A204.1 (cell line): ENCODE measurements around the gene LRRC8C.
"Not testable (repeated sequence)": the region's sequence is repeated elsewhere in the genome, so short reads cannot be mapped to it uniquely, and the experiment has no call there.

ENCODE experiments used
- FAIRE-seq: peaks from 2 replicates; lab custom pipeline; 2012; peaks lifted over from hg19 to GRCh38; lab: Jason Lieb, UNC

LRRC8C gene

DNA sequence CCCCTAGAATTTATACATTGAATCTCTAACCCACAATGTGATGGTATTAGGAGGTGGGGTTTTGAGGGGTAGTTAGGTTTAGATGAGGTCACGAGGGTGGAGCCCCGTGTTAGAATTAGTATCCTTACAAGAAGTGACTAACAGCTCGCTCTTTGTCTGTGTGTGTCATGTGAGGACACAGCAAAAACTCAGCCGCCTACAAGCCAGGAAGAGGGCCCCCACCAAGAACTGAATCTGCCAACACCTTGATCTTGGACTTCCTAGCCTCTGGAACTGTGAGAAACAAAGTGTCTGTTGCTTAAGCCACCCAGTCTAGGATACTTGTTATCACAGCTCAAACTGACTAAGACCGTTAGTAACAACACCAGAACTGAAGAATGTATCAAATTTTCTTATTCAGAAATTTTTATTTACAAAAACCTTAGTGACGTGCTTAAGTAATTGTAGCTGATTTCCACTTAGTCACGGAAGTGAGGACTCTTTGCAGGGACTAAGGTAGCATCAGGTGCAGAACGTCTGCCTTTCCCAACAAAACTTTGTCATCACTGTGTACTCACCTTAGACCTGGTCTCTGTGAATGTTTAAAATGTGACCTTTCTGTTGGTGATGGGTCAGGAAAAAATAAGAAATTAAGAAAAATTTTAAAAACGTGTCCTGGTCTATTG is 24.5 kb upstream of the LRRC8C start:
- FAIRE-seq, result no peak

GRCh38 chr1:89608984-89609725 is 23.8 kb upstream of the LRRC8C start:
- no peak for FAIRE-seq

DNA sequence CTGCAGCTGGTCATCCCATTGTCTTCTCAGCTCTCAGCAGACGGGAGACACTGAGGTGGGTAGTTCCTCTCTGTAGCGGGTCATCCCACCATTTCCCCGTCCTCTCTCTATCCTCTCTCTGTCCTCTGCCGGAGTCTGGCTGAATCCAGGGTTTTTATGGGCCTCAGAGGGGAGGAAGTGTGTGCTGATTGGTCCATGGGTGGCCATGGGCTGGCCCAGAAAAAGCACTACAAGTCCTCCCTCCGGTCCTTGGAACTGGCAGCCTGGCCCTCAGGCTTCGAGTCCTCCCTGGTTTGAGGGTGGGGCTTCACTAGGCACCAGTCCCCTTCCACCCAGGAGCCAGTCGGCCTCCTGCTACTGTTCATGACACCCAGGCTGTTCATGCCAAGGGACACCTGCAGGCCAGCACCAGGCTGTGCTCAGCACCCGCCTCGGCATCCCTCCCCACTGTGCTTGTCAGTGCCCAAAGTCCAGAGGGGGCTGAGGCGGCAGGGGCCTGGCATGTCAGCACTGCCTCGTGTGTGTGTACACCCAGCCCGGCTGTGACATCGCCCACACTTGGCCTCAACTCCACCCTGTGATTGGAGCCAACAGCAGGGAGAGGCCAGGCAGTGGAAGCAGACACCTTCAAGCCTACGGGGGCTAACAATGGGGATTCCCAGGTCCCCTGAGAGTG is 23.0 kb upstream of the LRRC8C start:
- FAIRE-seq, result no peak

DNA sequence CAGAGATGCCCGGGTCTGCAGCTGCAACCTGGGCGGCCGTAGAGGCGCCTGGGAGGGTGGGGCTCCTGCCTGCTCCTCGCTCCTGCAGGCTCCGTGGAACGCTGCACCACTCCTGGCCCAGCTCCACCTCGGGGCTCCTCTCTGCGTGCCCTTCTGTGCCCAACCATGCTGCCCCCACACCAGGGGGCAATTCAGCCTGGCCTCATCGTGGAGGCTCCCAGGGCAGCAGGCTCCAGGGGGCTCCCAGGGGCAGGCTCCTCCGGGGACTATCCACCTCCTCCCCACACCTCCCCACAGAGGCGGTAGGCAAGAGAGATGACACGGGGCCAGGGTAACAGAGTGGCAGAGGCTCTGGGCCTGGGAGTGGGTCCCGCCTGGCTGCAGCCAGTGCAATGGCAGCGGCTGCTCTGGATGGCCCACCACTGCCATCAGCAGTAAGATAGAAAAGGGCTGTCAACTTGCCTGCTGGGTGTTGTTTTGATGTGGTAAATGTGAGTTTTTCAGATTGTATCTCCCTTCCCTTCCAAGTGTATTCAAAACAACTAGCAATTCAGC is 22.4 kb upstream of the LRRC8C start:
- no peak for FAIRE-seq

GRCh38 chr1:89611721-89612120 is 21.2 kb upstream of the LRRC8C start:
- no peak for FAIRE-seq

DNA sequence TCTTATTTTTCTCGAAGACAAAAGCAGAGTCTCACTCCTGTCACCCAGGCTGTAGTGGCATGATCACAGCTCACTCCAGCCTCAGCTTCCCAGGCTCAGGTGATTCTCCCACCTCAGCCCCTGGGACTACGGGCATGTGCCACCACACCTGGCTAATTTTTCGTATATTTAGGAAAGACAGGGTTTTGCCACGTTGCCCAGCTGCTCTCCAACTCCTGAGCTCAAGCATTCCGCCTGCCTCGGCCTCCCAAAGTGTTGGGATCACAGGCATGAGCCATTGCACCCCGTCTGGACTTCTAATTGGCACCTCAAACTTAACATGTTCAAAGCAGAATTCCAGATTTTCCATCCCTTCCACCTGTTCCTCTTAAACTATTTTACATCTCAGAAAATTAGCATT is 19.0 kb upstream of the LRRC8C start:
- FAIRE-seq, result no peak

- no peak for FAIRE-seq
Measured at GRCh38 chr1:89615676-89616598, 17.0 kb upstream of the LRRC8C start.

DNA sequence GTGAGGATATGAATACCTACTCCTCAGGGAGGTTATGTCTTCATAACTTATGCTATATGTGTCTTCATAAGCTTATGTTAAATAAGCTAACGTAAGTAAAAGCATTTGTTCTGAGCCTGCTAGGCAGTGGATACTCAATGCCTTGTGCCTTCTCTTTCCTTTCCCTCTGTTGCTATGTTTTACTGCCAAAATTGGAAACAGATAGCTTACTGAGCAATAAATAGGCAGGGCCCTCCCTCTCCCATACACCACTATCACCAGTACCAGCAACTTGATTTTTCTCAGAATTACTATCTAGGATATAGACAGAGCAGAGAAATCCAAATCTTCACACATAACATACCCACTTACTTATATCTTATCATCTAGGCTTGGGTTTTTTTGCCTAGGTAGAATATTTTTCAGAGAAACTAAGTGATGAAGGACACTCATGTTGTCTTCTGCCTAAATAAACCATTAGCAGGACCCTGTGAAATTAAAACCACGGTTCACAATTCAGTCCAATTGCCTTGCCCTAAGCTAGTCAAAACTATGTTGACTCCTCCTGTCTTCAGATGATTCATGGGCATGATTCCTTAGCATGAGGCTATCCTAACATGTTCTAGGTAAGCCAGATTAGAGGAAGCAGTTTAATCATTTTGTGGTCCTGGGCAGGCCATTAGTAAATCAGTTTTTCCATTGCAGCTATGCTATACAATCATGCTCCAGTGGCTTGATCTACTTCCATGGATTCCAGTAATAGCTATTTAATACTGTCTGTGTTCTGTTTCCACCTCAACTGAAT is 15.9 kb upstream of the LRRC8C start:
- no peak for FAIRE-seq

- no peak for FAIRE-seq
Measured at GRCh38 chr1:89620664-89621063, 12.3 kb upstream of the LRRC8C start.

DNA sequence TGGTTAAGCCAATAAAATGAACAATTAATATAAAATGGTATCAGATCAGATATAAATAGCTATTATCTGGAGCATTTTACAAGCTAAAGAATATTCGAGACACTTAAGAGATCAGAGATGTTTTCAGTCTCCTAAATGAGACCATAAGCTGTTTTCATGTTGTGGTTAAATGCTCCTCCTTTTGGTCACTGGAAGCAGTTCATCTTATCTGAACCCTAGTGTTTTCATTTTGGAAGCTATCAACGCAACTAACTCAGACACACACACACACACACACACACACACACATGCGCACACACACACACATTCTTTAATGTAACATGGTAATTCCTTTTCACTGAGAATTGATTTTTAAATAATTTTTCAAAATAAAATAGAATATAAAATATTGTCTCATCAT is 10.0 kb upstream of the LRRC8C start:
- FAIRE-seq, result peak; percentile 51

- FAIRE-seq, result no peak
Measured at GRCh38 chr1:89624314-89624713, 8.6 kb upstream of the LRRC8C start.

GRCh38 chr1:89624715-89625323 is 8.1 kb upstream of the LRRC8C start:
- no peak for FAIRE-seq

DNA sequence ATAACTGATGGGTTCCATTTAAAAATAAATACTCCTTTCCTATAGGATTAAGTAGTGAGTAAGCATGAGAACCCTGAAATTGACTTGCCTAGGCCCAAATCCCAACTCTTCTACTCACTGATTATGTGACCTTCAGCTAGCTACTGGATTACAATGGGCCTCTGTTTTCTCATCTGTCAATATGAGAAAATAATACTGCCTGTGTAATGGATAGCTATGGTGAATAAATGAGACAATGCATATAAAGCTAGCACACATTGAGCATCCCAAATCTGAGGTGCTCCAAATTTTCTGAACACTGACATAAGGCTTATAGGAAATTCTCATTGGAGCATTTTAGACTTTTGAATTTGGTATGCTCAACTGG is 5.3 kb upstream of the LRRC8C start:
- no peak for FAIRE-seq

- no peak for FAIRE-seq
Measured at GRCh38 chr1:89629146-89629545, 3.8 kb upstream of the LRRC8C start.

GRCh38 chr1:89629600-89629999 is 3.3 kb upstream of the LRRC8C start:
- FAIRE-seq, result not testable (repeated sequence)

DNA sequence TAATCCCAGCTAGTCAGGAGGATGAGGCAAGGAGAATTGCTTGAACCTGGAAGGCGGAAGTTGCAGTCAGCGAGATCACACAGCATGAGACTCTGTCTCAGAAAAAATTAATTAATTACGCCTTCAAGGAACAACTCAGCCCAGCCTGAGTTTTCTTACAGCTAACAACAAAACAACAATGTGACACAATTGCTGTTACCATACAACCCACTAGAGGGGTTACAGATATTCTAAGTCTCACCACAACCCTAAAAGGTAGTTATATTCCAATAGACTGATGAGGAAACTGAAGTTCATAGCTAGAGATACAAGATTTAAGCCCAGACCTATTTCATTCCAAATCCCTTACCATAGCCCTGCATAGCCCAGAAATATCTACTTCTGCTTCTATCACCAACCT is 2.9 kb upstream of the LRRC8C start:
- FAIRE-seq, result no peak

- no peak for FAIRE-seq
Measured at GRCh38 chr1:89631816-89632656, 884 bp upstream of the LRRC8C start.

DNA sequence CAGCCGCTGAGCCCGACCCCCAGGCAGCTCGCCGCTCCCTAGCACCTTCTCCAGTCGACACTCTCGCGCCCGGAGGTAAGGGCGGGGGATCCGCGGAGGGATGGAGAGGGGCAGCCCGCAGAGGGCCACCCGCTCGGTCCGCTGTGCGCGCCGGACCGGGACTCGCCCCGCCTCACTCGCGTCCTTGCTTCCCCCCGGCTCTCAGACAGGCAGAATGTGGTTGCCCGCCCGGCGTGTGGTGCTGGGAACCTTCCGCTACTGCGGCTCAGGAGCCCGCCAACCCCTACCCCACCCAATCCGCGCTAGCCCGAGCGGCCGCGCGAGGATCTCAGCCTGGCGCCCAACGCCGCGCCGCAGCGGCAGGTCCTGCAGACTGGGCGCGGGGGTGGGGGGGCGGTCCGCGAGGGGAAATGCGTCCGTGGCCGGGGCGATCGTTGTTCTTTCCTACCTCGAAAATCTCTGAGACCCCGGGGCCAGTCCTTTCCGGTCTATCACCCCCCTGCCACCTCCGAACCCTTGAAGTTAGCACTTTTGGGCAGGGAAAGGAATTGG is 404 bp downstream of the LRRC8C start:
- no peak for FAIRE-seq

GRCh38 chr1:89633800-89634625 is 1.1 kb downstream of the LRRC8C start:
- FAIRE-seq, result no peak
